Liver (tissue), 3 donors: ENCODE measurements around the gene PTMS.

Source experiments
- EGR1 ChIP-seq, 2 donors: IDR thresholded peaks; 2 replicates each; pipeline ENCODE4 v1.6.1; 2016 to 2018; ENCODE audit warnings: antibody characterized with exemption in 2 of 2, low read depth in 2 of 2
- FOXA2 ChIP-seq: IDR thresholded peaks from 2 replicates; pipeline ENCODE4 v1.6.1; 2016; ENCODE audit warnings: antibody characterized with exemption
- JUND ChIP-seq, 2 donors: IDR thresholded peaks; 2 replicates each; pipeline ENCODE4 v1.6.1; 2016; ENCODE audit warnings: antibody characterized with exemption in 2 of 2
- RAD21 ChIP-seq, 2 donors: IDR thresholded peaks; 2 replicates each; pipeline ENCODE4 v1.6.1; 2016; ENCODE audit warnings: antibody characterized with exemption in 2 of 2, mild to moderate bottlenecking in 2 of 2
- SP1 ChIP-seq: IDR thresholded peaks from 2 replicates; pipeline ENCODE4 v1.6.1; 2018; ENCODE audit warnings: antibody characterized with exemption, mild to moderate bottlenecking
- TAF1 ChIP-seq: conservative IDR thresholded peaks from 2 replicates; pipeline ENCODE4 v1.6.1; 2016; ENCODE audit warnings: antibody characterized with exemption, mild to moderate bottlenecking
- YY1 ChIP-seq: IDR thresholded peaks from 2 replicates; pipeline ENCODE4 v1.6.1; 2016; ENCODE audit warnings: antibody characterized with exemption, mild to moderate bottlenecking
- TF ChIP-seq, protein P1 (sequence below): fragments of 150-350 bp; IDR thresholded peaks from 2 replicates; pipeline ENCODE4 v1.5.1; 2017; ENCODE audit warnings: improper control_type of control experiment, low read depth, low read length; ENCODE audit not compliant: missing input control
- TF ChIP-seq, protein P2 (sequence below): IDR thresholded peaks from 2 replicates; pipeline ENCODE4 v1.6.1; 2016; ENCODE audit warnings: antibody characterized with exemption, mild to moderate bottlenecking
- TF ChIP-seq, protein P3 (sequence below): IDR thresholded peaks from 2 replicates; pipeline ENCODE4 v1.6.1; 2016; ENCODE audit warnings: antibody characterized with exemption
- donor health status: healthy.
- donor health status: healthy.

DNA sequence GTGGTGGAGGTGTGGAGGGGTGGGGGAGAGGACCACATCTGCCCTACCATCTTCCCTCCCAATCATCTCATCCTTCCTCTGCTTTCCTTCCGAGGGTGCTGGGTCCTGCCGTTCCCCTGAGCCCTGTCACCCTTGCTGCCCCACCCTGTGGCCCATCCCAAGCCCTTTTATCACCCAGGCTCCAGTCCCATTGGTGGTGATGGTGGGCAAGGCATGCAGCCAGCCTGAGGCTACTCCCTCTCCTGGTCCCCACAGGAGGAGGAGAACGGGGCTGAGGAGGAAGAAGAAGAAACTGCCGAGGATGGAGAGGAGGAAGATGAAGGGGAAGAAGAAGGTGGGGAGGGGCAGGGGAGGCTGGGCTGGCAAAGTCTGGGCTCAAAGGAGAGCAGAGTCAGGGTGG lies 3.5 kb downstream of the PTMS start:
- TF ChIP-seq, protein P1, sequence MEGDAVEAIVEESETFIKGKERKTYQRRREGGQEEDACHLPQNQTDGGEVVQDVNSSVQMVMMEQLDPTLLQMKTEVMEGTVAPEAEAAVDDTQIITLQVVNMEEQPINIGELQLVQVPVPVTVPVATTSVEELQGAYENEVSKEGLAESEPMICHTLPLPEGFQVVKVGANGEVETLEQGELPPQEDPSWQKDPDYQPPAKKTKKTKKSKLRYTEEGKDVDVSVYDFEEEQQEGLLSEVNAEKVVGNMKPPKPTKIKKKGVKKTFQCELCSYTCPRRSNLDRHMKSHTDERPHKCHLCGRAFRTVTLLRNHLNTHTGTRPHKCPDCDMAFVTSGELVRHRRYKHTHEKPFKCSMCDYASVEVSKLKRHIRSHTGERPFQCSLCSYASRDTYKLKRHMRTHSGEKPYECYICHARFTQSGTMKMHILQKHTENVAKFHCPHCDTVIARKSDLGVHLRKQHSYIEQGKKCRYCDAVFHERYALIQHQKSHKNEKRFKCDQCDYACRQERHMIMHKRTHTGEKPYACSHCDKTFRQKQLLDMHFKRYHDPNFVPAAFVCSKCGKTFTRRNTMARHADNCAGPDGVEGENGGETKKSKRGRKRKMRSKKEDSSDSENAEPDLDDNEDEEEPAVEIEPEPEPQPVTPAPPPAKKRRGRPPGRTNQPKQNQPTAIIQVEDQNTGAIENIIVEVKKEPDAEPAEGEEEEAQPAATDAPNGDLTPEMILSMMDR: no peak
- TF ChIP-seq JUND (IDR thresholded peaks at IDR 0.05) (no peak), YY1 (no peak), TAF1 (no peak), FOXA2 (no peak), SP1 (no peak), EGR1 (IDR thresholded peaks at IDR 0.05; ENCODE audit: low read depth in 2 of 2) (no peak), RAD21 (IDR thresholded peaks at IDR 0.05) (no peak)
- TF ChIP-seq, protein P2, sequence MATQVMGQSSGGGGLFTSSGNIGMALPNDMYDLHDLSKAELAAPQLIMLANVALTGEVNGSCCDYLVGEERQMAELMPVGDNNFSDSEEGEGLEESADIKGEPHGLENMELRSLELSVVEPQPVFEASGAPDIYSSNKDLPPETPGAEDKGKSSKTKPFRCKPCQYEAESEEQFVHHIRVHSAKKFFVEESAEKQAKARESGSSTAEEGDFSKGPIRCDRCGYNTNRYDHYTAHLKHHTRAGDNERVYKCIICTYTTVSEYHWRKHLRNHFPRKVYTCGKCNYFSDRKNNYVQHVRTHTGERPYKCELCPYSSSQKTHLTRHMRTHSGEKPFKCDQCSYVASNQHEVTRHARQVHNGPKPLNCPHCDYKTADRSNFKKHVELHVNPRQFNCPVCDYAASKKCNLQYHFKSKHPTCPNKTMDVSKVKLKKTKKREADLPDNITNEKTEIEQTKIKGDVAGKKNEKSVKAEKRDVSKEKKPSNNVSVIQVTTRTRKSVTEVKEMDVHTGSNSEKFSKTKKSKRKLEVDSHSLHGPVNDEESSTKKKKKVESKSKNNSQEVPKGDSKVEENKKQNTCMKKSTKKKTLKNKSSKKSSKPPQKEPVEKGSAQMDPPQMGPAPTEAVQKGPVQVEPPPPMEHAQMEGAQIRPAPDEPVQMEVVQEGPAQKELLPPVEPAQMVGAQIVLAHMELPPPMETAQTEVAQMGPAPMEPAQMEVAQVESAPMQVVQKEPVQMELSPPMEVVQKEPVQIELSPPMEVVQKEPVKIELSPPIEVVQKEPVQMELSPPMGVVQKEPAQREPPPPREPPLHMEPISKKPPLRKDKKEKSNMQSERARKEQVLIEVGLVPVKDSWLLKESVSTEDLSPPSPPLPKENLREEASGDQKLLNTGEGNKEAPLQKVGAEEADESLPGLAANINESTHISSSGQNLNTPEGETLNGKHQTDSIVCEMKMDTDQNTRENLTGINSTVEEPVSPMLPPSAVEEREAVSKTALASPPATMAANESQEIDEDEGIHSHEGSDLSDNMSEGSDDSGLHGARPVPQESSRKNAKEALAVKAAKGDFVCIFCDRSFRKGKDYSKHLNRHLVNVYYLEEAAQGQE: no peak
- TF ChIP-seq, protein P3, sequence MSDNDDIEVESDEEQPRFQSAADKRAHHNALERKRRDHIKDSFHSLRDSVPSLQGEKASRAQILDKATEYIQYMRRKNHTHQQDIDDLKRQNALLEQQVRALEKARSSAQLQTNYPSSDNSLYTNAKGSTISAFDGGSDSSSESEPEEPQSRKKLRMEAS: no peak
